Esophagus squamous epithelium (tissue), 5 donors: ENCODE measurements around the gene PPIE. TPM values are rescaled to one million over a fixed set of nuclear protein-coding genes. Genes with fewer than 3 reads are reported as not detected.
A peak's percentile ranks its signal among the peaks of the same experiment; 100 is the strongest.

Source experiments
- DNase-seq: peaks from one replicate; lab custom pipeline; 2025; lab: John Stamatoyannopoulos, UW
- H3K27ac ChIP-seq, 4 donors: fragments of 200-600 bp; sonication (generic); one replicate each; pipeline ENCODE4 v1.5.1; 2016 to 2019; ENCODE audit warnings: mild to moderate bottlenecking in 1 of 4
- H3K27me3 ChIP-seq, 4 donors: fragments of 200-600 bp; sonication (generic); 1 replicate in 3 of 4; 2 replicates in 1 of 4; pipeline versions ENCODE4 v1.5.1 to v1.6.0; 2017 to 2021; ENCODE audit warnings: antibody characterized with exemption in 1 of 4
- H3K36me3 ChIP-seq, 3 donors: fragments of 200-600 bp; sonication (generic); one replicate each; pipeline ENCODE4 v1.5.1; 2016 to 2019
- H3K4me1 ChIP-seq, 3 donors: fragments of 200-600 bp; sonication (generic); one replicate each; pipeline ENCODE4 v1.5.1; 2017 to 2019
- H3K4me3 ChIP-seq, 4 donors: fragments of 200-600 bp; sonication (generic); 1 replicate in 3 of 4; 2 replicates in 1 of 4; pipeline ENCODE4 v1.5.1; 2016 to 2019; ENCODE audit warnings: mild to moderate bottlenecking in 2 of 4, moderate library complexity in 1 of 4
- H3K9me3 ChIP-seq, 3 donors: fragments of 200-600 bp; sonication (generic); one replicate each; pipeline ENCODE4 v1.5.1; 2016 to 2019
- POLR2A ChIP-seq, 4 donors: fragments of 450-650 bp; IDR thresholded peaks; one replicate each; pipeline ENCODE4 v1.6.1; 2017; ENCODE audit warnings: antibody characterized with exemption in 4 of 4, mild to moderate bottlenecking in 4 of 4, moderate library complexity in 3 of 4
- WGBS, 2 donors: methylation state at CpG; one replicate each; pipeline ENCODE4 v1.1.5; 2018; 5-methylcytosine and 5-hydroxymethylcytosine counted together
- intact Hi-C: fragments of 100-400 bp; cut with DNase I; formaldehyde crosslinking; loops from one replicate; pipeline ENCODE4 v1.15.0; 2022
- total RNA-seq, 4 donors: library from RNA; depleted of rRNA; stranded (reverse); fragments of >200 nt; gene quantifications; one replicate each; pipeline ENCODE4 v1.1.0, GENCODE V29; 2016
- TF ChIP-seq, protein P1 (sequence below), 6 experiments: fragments of 450-650 bp in 4 of 6; fragments of 200-600 bp in 2 of 6; sonication (generic) in 2 of 6; IDR thresholded peaks; one replicate each; pipeline ENCODE4 v1.5.1; 2016 to 2019; ENCODE audit warnings: antibody characterized with exemption in 6 of 6, mild to moderate bottlenecking in 4 of 6, moderate library complexity in 4 of 6
- donor health status: DM: yes; HTN: yes; CAD: no.

Gene PPIE
- total RNA-seq, 4 donors from 2014 or later, result 13.7 to 37.1 (median 28.6) TPM

DNA sequence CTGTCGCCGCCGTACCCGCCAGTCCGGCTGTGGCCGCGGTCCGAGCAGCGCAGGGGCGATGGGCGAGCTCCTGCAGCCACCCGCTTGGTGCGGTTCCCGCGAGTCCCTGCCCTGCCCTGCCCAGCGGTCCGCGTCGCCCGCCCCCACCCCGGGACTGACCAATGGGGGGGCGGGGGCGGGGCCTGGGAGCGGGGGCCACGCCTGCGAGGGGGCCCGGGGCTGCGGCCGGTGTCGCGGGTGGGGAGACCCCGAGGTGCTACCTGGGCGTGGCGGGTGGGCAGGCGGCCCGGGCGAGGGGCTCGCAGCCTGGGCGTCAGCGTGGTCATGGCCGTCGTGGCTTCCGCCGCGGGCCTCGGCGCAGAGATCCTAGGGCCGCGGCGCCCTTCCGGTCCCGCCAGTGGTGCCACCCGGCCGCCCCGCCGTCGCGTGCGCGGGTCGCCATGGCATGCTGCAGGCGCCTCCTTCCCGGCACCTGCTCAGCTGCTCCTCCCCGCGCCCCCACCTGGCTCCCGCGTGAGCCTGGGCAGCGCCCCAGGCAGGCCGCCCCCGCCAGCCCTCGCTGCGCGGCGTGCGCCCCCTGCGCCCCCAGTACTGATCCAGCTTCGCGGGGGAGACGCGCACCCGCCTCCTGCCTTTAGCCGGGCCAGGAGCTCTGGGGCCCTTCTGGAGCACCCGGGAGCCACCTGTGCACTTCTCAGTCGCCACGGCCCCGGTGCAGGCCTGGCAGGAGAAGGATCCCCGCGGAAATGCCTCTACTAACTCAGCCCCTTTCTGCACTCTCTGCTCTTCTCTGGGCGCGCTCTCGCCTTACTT is 50.3 kb downstream of the PPIE start, which contains the start of gene BMP8B:
BMP8B (minus strand) TSS at position 108 of the 813 bp plus-strand sequence. CDS start 380 bp downstream, outside the sequence.
- DNase-seq, result peak; percentile 20
- Histone ChIP-seq H3K4me1 (peaks cover 6 to 17% (median 16%) of the 10 kb centered on the region in 3 donors), H3K9me3 (no peaks in the 10 kb centered on the region), H3K4me3 (peak within 1 kb of the TSS; percentile 55 to 85 (median 64)), H3K27me3 (peaks cover 0 to 40% (median 0%) of the 10 kb centered on the region in 4 donors), H3K27ac (peak within 1 kb of the TSS in 3 of 4 donors; percentile 34 to 68 (median 49)), H3K36me3 (no peaks in the 10 kb centered on the region)
- intact Hi-C loops, result no loop called here
- WGBS, 2 donors, result no CpG with 5 or more reads among the region's 91 CpGs
- no peak for TF ChIP-seq POLR2A (IDR thresholded peaks at IDR 0.05)
- TF ChIP-seq, protein P1, sequence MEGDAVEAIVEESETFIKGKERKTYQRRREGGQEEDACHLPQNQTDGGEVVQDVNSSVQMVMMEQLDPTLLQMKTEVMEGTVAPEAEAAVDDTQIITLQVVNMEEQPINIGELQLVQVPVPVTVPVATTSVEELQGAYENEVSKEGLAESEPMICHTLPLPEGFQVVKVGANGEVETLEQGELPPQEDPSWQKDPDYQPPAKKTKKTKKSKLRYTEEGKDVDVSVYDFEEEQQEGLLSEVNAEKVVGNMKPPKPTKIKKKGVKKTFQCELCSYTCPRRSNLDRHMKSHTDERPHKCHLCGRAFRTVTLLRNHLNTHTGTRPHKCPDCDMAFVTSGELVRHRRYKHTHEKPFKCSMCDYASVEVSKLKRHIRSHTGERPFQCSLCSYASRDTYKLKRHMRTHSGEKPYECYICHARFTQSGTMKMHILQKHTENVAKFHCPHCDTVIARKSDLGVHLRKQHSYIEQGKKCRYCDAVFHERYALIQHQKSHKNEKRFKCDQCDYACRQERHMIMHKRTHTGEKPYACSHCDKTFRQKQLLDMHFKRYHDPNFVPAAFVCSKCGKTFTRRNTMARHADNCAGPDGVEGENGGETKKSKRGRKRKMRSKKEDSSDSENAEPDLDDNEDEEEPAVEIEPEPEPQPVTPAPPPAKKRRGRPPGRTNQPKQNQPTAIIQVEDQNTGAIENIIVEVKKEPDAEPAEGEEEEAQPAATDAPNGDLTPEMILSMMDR (IDR thresholded peaks at IDR 0.05), result no peak

DNA sequence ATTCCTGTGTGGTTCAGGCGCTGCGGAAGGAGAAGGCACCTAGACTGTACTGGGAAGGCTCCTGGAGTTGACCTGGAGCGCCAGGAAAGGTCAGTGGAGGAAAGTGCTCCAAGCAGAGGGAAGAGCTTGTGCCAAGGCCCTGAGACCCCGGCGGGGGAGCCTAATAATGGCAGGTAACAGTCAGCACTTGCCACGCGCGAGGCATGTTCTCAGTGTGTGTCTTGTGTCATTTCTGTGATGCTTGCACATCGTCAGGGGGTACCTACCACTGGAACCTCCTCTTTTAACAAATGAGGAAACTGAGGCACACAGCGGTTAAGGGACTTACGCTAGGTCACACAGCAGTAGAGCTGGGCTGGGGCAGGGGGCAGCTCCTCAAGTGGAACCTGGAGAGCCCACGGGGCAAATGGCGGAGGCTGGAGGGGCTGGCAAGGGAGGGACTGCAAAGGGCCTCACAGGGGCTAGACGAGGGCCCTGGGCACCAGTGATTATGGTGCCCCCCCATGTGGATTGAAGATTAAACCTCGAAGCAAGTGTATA is 51.0 kb downstream of the PPIE start:
- Histone ChIP-seq H3K9me3 (no peaks in the 10 kb centered on the region), H3K4me1 (peaks cover 6 to 17% (median 16%) of the 10 kb centered on the region in 3 donors), H3K27me3 (peaks cover 0 to 40% (median 0%) of the 10 kb centered on the region in 4 donors), H3K4me3 (peak overlapping the region; percentile 55 to 85 (median 64)), H3K36me3 (no peaks in the 10 kb centered on the region), H3K27ac (peak overlapping the region in 1 of 4 donors; percentile 68)
- 61 to 81% methylated on average over 4 to 11 of the region's 15 CpGs for WGBS, 2 donors
- DNase-seq, result no peak
- intact Hi-C loops, result no loop called here
- TF ChIP-seq POLR2A (IDR thresholded peaks at IDR 0.05), result no peak
- TF ChIP-seq, protein P1 (IDR thresholded peaks at IDR 0.05), result no peak

DNA sequence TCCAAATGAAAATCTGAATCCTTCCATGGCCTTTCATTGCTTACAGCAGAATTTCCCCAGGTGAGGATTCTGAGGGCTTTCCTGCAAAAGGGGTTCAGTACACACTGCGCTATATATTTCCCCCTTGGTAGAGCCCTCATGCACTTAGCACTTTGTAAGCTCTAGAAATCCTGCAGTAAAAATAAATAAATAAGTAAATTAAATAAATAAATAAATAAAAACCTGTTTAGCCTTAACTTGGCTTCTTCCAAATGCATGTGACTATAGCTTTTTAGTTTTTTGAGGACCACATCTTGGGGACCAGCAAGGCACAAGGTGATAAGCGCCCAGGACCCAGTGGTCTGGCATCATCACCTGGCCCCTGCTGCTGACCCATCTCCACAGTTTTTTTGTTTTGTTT is 53.2 kb downstream of the PPIE start:
- no peak for DNase-seq
- WGBS, 2 donors, result 93 to 98% methylated on average over 2 of the region's 2 CpGs
- no peaks in the 10 kb centered on the region for H3K36me3 ChIP-seq
- H3K4me3 ChIP-seq, result no peak overlapping the region
- TF ChIP-seq, protein P1 (IDR thresholded peaks at IDR 0.05), result no peak
- TF ChIP-seq POLR2A (IDR thresholded peaks at IDR 0.05), result no peak
- H3K9me3 ChIP-seq, result no peaks in the 10 kb centered on the region
- no peak overlapping the region for H3K27ac ChIP-seq
- H3K27me3 ChIP-seq, result peaks cover 0 to 36% (median 0%) of the 10 kb centered on the region in 4 donors
- intact Hi-C loops, result no loop called here
- H3K4me1 ChIP-seq, result peaks cover 6 to 17% (median 16%) of the 10 kb centered on the region in 3 donors

DNA sequence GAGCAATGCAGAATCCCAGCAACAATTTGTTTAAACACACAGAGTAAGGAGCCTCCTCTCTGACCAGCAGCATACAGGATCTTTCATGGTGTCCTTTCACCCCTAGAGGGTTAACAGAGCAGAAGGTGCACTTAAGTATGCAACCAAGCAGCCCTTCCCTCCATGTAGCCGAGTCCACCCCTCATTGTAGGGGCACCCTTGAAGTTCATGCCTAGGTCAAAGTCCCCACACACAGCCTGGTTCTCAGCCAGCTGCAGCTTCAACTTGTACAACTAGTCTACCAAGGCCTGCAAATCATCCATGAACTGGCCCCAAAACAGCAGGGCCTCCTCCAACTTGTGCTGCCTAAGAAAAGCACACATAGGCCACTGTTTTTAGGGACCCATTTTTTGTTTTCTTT is 57.0 kb downstream of the PPIE start:
- peaks cover 0 to 4% (median 0%) of the 10 kb centered on the region in 4 donors for H3K27me3 ChIP-seq
- 30 to 40% methylated on average over 1 of the region's 1 CpG for WGBS, 2 donors
- DNase-seq, result no peak

More for the DNA sequence above, 57.0 kb downstream of the PPIE start:
- Histone ChIP-seq H3K9me3 (no peaks in the 10 kb centered on the region), H3K4me1 (peaks cover 0 to 12% (median 3%) of the 10 kb centered on the region in 3 donors), H3K36me3 (no peaks in the 10 kb centered on the region), H3K4me3 (no peak overlapping the region), H3K27ac (no peak overlapping the region)
- intact Hi-C loops, result no loop called here
- TF ChIP-seq, protein P1 (IDR thresholded peaks at IDR 0.05), result no peak
- TF ChIP-seq POLR2A (IDR thresholded peaks at IDR 0.05), result no peak
